Fibroblast of lung (primary cell): Measurements from ENCODE around the gene CTDSPL. TPM values are rescaled to one million over a fixed set of nuclear protein-coding genes. Genes with fewer than 3 reads are reported as not detected.
A peak's percentile ranks its signal among the peaks of the same experiment; 100 is the strongest.

Experiments used
- DNase-seq, 2 donors: peaks; one replicate each; pipeline versions ENCODE4 v3.0.0 to v3.0.0-alpha.2; 2010; ENCODE audit warnings: low read depth in 2 of 2
- H2AFZ ChIP-seq: 2 replicates; pipeline ENCODE4 v1.5.1; 2012; ENCODE audit warnings: low read length, control low read depth, inconsistent platforms
- H3K27ac ChIP-seq: 2 replicates; pipeline ENCODE4 v1.5.1; 2011; ENCODE audit warnings: low read length, control low read depth; ENCODE audit not compliant: insufficient read depth
- H3K27me3 ChIP-seq: 2 replicates; pipeline ENCODE4 v1.5.1; 2011; ENCODE audit warnings: mild to moderate bottlenecking, low read length; ENCODE audit not compliant: control insufficient read depth, insufficient read depth
- H3K36me3 ChIP-seq: 2 replicates; pipeline ENCODE4 v1.5.1; 2011; ENCODE audit warnings: low read length; ENCODE audit not compliant: control insufficient read depth, insufficient read depth
- H3K4me1 ChIP-seq: 2 replicates; pipeline ENCODE4 v1.5.1; 2011; ENCODE audit warnings: low read length; ENCODE audit not compliant: control insufficient read depth, insufficient read depth; ENCODE audit errors: extremely low read depth
- H3K4me2 ChIP-seq: 2 replicates; pipeline ENCODE4 v1.5.1; 2011; ENCODE audit warnings: low read length, control low read depth; ENCODE audit not compliant: insufficient read depth; ENCODE audit errors: extremely low read depth
- H3K4me3 ChIP-seq, 4 experiments: fragments of 200-600 bp in 1 of 4; sonication (generic) in 1 of 4; replicated peaks in 1 of 4; 2 replicates each; pipeline ENCODE4 v1.5.1; 2011 to 2016; ENCODE audit warnings: low read length in 4 of 4, low read depth in 3 of 4, mild to moderate bottlenecking in 3 of 4, control low read depth in 2 of 4, inconsistent platforms in 1 of 4, mixed read lengths in 1 of 4; ENCODE audit not compliant: insufficient read depth in 1 of 4; ENCODE audit errors: control extremely low read depth in 1 of 4
- H3K79me2 ChIP-seq: 2 replicates; pipeline ENCODE4 v1.5.1; 2012; ENCODE audit warnings: mild to moderate bottlenecking, low read length, inconsistent platforms; ENCODE audit not compliant: control insufficient read depth, insufficient read depth
- H3K9ac ChIP-seq: 2 replicates; pipeline ENCODE4 v1.5.1; 2011; ENCODE audit warnings: mild to moderate bottlenecking, low read length, control low read depth; ENCODE audit not compliant: insufficient read depth
- H3K9me3 ChIP-seq: 2 replicates; pipeline ENCODE4 v1.5.1; 2012; ENCODE audit warnings: low read depth, low read length; ENCODE audit not compliant: control insufficient read depth, insufficient read depth
- H4K20me1 ChIP-seq: 2 replicates; pipeline ENCODE4 v1.5.1; 2011; ENCODE audit warnings: low read length; ENCODE audit not compliant: control insufficient read depth, insufficient read depth; ENCODE audit errors: extremely low read depth
- EZH2 ChIP-seq: IDR thresholded peaks from 2 replicates; pipeline ENCODE4 v1.5.1; 2012; ENCODE audit warnings: low read length, control low read depth, mild to moderate bottlenecking; ENCODE audit errors: missing control alignments
- polyA plus RNA-seq, 2 donors: library from polyadenylated mRNA; depleted of rRNA in 1 of 2; stranded (reverse) in 1 of 2; unstranded in 1 of 2; fragments of >200 nt; gene quantifications; 2 replicates each; pipeline ENCODE4 v1.2.1, GENCODE V29; 2011 to 2012; ENCODE audit warnings: missing spikeins in 1 of 2
- total RNA-seq: library from RNA; depleted of rRNA; stranded (reverse); fragments of >200 nt; gene quantifications from 2 replicates; pipeline ENCODE4 v1.2.1, GENCODE V29; 2014
- TF ChIP-seq, protein P1 (sequence below), 2 donors: IDR thresholded peaks in 1 of 2; conservative IDR thresholded peaks in 1 of 2; 1 replicate in 1 of 2; 2 replicates in 1 of 2; pipeline ENCODE4 v1.5.1; 2011 to 2012; ENCODE audit warnings: low read length in 2 of 2, control low read depth in 1 of 2, inconsistent platforms in 1 of 2, low read depth in 1 of 2, mild to moderate bottlenecking in 1 of 2

The CTDSPL gene
- total and polyA plus RNA-seq, 2 donors (not counting 1 experiment from before 2014, with no cell fraction given): 34.0 to 51.5 TPM

DNA sequence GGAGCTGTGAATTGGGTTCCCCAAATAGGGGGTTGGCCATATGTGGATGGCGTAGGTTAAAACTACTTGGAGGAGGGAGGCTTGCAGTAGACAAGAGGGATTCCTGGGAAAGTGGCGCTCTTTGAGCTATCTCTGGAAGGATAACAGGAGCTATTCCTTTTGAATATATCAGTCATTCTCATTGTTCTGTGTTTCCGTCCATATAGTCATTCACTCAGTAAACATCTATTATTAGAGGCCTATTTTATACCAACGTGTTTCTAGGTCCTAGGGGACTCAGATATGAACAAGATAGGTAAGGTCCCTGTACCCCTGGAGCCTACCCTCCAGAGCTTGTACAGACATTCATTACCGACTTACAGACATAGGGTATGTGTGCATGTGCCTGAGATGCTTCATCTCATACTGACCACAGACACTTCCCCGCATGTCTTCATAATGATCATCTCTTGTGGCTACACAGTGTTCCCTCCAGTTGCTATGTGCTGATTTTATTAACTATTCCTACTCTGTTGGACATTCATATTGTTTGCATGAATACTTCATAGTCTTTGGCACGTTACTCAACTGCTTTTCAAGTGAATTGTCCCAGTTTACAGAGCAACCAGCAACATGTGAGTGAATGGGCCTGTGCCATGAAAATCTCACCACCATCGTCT is 73.1 kb downstream of the CTDSPL start:
- H3K4me2 ChIP-seq: peak overlapping the region; percentile 58
- H3K36me3 ChIP-seq: no peaks in the 10 kb centered on the region
- H4K20me1 ChIP-seq: no peaks in the 10 kb centered on the region
- H3K79me2 ChIP-seq: peaks cover 7% of the 10 kb centered on the region
- peaks cover 24% of the 10 kb centered on the region for H3K4me1 ChIP-seq
- TF ChIP-seq, protein P1, sequence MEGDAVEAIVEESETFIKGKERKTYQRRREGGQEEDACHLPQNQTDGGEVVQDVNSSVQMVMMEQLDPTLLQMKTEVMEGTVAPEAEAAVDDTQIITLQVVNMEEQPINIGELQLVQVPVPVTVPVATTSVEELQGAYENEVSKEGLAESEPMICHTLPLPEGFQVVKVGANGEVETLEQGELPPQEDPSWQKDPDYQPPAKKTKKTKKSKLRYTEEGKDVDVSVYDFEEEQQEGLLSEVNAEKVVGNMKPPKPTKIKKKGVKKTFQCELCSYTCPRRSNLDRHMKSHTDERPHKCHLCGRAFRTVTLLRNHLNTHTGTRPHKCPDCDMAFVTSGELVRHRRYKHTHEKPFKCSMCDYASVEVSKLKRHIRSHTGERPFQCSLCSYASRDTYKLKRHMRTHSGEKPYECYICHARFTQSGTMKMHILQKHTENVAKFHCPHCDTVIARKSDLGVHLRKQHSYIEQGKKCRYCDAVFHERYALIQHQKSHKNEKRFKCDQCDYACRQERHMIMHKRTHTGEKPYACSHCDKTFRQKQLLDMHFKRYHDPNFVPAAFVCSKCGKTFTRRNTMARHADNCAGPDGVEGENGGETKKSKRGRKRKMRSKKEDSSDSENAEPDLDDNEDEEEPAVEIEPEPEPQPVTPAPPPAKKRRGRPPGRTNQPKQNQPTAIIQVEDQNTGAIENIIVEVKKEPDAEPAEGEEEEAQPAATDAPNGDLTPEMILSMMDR (conservative IDR thresholded peaks at IDR 0.05 in 1 of 2, IDR thresholded peaks at IDR 0.05 in 1 of 2; ENCODE audit: low read depth in 1 of 2, low read length in 2 of 2): no peak
- no peak for TF ChIP-seq EZH2
- no peaks in the 10 kb centered on the region for H3K27me3 ChIP-seq
- H3K4me3 ChIP-seq: no peak overlapping the region
- H3K27ac ChIP-seq: no peak overlapping the region
- H2AFZ ChIP-seq: no peak overlapping the region
- no peak overlapping the region for H3K9ac ChIP-seq
- peak; percentile 31 to 41 for DNase-seq
- no peaks in the 10 kb centered on the region for H3K9me3 ChIP-seq

DNA sequence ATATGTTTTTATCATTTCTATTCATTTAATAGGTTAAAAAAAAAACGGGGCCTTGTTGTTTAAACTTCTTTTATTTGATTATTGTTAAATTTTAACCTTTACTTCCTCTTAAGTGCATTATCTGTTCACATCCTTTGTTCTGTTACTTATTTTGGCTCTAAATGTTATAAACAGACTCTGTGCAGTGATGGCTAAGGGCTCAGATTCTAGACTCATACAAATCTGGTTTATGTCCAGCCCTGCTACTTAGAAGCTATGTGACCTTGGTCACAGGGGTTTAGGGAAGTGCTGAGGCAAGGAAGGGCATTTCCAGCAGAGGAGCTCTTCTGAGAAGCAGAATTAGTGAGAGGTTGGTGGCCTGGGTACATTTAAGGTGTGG is 73.6 kb downstream of the CTDSPL start:
- no peaks in the 10 kb centered on the region for H3K36me3 ChIP-seq
- no peaks in the 10 kb centered on the region for H3K27me3 ChIP-seq
- no peak for TF ChIP-seq EZH2
- TF ChIP-seq, protein P1 (conservative IDR thresholded peaks at IDR 0.05 in 1 of 2, IDR thresholded peaks at IDR 0.05 in 1 of 2; ENCODE audit: low read depth in 1 of 2, low read length in 2 of 2): no peak
- H3K79me2 ChIP-seq: peaks cover 7% of the 10 kb centered on the region
- no peaks in the 10 kb centered on the region for H4K20me1 ChIP-seq
- H3K9ac ChIP-seq: no peak overlapping the region
- peak overlapping the region; percentile 55 for H3K27ac ChIP-seq
- H2AFZ ChIP-seq: no peak overlapping the region
- H3K4me1 ChIP-seq: peaks cover 24% of the 10 kb centered on the region
- no peak overlapping the region for H3K4me3 ChIP-seq
- H3K9me3 ChIP-seq: no peaks in the 10 kb centered on the region
- peak overlapping the region; percentile 26 for H3K4me2 ChIP-seq
- DNase-seq: peak; percentile 43 to 49

DNA sequence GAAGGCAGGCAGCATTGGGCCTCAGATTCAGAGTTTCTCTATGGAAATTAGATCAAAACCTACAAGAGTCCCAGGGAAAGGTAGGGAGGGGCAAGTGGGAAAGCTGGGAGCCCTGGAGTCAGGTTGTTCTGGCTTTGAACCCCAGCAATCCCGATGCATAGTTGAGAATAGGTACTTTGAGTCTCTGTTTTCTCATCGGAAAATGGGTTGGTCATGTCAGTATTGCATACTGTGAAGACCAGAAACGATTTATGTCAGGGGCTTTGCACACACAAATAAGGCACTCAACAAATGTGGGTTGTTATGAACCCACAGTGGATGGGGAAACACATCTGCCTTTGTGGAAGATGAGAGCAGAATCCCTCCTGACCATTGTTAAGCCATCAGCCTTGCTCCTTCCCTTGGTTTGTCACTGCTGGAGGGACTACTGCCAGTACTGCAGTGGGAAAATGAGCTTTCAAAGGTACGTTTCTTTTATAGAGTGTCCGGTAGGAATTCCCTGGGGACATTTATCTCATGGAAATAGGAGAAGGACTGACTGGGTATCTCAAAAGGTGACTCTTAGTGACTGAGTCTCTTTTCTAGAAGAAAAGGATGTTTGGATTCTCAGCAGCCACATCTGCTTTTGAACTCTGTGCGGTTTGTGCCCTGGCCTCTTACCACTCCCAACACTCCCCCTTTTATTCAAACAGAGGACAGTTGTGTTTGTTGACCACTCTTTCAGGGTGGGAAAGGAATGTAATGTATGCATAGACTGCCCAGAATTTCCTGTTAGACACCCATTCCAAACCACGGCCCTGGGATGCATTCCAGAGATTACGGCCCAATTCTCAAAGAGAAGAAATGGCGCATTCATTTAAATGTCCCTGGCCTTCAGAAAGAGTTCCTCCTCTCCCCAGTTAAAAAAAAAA is 74.3 kb downstream of the CTDSPL start:
- Histone ChIP-seq H3K4me3 (no peak overlapping the region), H3K79me2 (peaks cover 8% of the 10 kb centered on the region), H3K9ac (no peak overlapping the region)

More for the DNA sequence above, 74.3 kb downstream of the CTDSPL start:
- Histone ChIP-seq H3K9me3 (no peaks in the 10 kb centered on the region), H3K4me2 (peak overlapping the region; percentile 28), H3K4me1 (peaks cover 24% of the 10 kb centered on the region), H3K36me3 (no peaks in the 10 kb centered on the region), H3K27ac (peak overlapping the region; percentile 55), H4K20me1 (no peaks in the 10 kb centered on the region), H3K27me3 (no peaks in the 10 kb centered on the region), H2AFZ (no peak overlapping the region)
- DNase-seq: peak; percentile 91 to 98
- TF ChIP-seq EZH2: no peak
- TF ChIP-seq, protein P1 (conservative IDR thresholded peaks at IDR 0.05 in 1 of 2, IDR thresholded peaks at IDR 0.05 in 1 of 2; ENCODE audit: low read depth in 1 of 2, low read length in 2 of 2): no peak
